Activated gamma-delta T cell treated with anti-CD3 and anti-CD28 coated beads, Interleukin-2, amount 50 U/mL, for 16 hours (primary cell): Measurements from ENCODE around the gene XG.
"Not testable (repeated sequence)": the region's sequence is repeated elsewhere in the genome, so short reads cannot be mapped to it uniquely, and the experiment has no call there.

Experiments used
- DNase-seq: peaks from one replicate; pipeline ENCODE4 v3.0.0-alpha.2; 2020; ENCODE audit warnings: low read depth

XG gene

GRCh38 chrX:2780472-2781225 lies 28.8 kb downstream of the XG start:
- not testable (repeated sequence) for DNase-seq

GRCh38 chrX:2781226-2781571 lies 29.4 kb downstream of the XG start:
- no peak for DNase-seq

- no peak for DNase-seq
These were observed 29.9 kb downstream of the XG start for GRCh38 chrX:2781698-2782097.

GRCh38 chrX:2782171-2782570 lies 30.3 kb downstream of the XG start:
- no peak for DNase-seq

GRCh38 chrX:2782778-2783177 lies 30.9 kb downstream of the XG start:
- DNase-seq: no peak

- no peak for DNase-seq
These were observed 32.2 kb downstream of the XG start for GRCh38 chrX:2784026-2784425.

GRCh38 chrX:2785538-2785937 lies 33.7 kb downstream of the XG start:
- no peak for DNase-seq

- DNase-seq: no peak
These were observed 37.1 kb downstream of the XG start for GRCh38 chrX:2788980-2789379.

- DNase-seq: no peak
These were observed 37.7 kb downstream of the XG start for GRCh38 chrX:2789569-2789968.

GRCh38 chrX:2793752-2794151 lies 41.9 kb downstream of the XG start:
- no peak for DNase-seq

GRCh38 chrX:2794336-2794735 lies 42.5 kb downstream of the XG start:
- DNase-seq: no peak

- DNase-seq: not testable (repeated sequence)
These were observed 45.0 kb downstream of the XG start for GRCh38 chrX:2796808-2797207.

GRCh38 chrX:2799369-2799768 lies 47.5 kb downstream of the XG start:
- no peak for DNase-seq

- DNase-seq: not testable (repeated sequence)
These were observed 48.1 kb downstream of the XG start for GRCh38 chrX:2799980-2800379.

GRCh38 chrX:2801223-2801622 lies 49.4 kb downstream of the XG start:
- no peak for DNase-seq

- not testable (repeated sequence) for DNase-seq
These were observed 50.7 kb downstream of the XG start for GRCh38 chrX:2802376-2803090.

- not testable (repeated sequence) for DNase-seq
These were observed 51.6 kb downstream of the XG start for GRCh38 chrX:2803486-2803885.

- not testable (repeated sequence) for DNase-seq
These were observed 52.4 kb downstream of the XG start for GRCh38 chrX:2804106-2804843.

GRCh38 chrX:2804858-2805257 lies 53.0 kb downstream of the XG start:
- DNase-seq: not testable (repeated sequence)

GRCh38 chrX:2811271-2811670 lies 59.4 kb downstream of the XG start:
- no peak for DNase-seq

GRCh38 chrX:2812161-2812907 lies 60.5 kb downstream of the XG start:
- DNase-seq: peak; percentile 20

- DNase-seq: no peak
These were observed 65.2 kb downstream of the XG start for GRCh38 chrX:2817036-2817435.
